Measurements from ENCODE around the gene APOA5.

DNA sequence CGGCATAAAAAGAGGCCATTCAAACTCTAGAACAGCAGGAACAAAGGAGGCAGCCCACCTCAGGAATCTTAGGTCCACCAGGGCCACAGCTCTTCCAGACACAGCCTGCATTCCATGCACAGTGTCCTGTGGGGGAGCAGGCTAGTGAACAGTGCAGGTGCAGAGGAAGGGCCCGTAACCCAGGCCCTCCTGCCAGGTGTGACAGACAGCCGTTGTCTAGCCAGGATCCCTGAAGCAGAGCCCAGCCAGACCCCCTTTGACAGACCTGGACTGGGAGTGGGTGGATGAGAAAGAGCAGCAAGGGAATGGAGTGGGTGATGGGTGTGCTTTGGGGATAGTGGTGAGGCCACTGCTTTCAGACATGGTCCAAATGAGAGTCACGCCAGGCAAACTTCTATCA is 2.7 kb downstream of the APOA5 start:
- no peak for TF ChIP-seq POLR2A (IDR thresholded peaks at IDR 0.05; ENCODE audit: low read length)
- TF ChIP-seq EP300 (IDR thresholded peaks at IDR 0.05): no peak
- TF ChIP-seq ESRRA (IDR thresholded peaks at IDR 0.05; ENCODE audit: borderline replicate concordance, low read length): no peak
- TF ChIP-seq RAD21 (conservative IDR thresholded peaks at IDR 0.05 in 1 of 2, IDR thresholded peaks at IDR 0.05 in 1 of 2): no peak
- TF ChIP-seq, protein P1, sequence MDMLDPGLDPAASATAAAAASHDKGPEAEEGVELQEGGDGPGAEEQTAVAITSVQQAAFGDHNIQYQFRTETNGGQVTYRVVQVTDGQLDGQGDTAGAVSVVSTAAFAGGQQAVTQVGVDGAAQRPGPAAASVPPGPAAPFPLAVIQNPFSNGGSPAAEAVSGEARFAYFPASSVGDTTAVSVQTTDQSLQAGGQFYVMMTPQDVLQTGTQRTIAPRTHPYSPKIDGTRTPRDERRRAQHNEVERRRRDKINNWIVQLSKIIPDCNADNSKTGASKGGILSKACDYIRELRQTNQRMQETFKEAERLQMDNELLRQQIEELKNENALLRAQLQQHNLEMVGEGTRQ (IDR thresholded peaks at IDR 0.05): no peak
- TF ChIP-seq RARB (CRISPR knock-in tag; IDR thresholded peaks at IDR 0.05): no peak
- TF ChIP-seq, protein P2, sequence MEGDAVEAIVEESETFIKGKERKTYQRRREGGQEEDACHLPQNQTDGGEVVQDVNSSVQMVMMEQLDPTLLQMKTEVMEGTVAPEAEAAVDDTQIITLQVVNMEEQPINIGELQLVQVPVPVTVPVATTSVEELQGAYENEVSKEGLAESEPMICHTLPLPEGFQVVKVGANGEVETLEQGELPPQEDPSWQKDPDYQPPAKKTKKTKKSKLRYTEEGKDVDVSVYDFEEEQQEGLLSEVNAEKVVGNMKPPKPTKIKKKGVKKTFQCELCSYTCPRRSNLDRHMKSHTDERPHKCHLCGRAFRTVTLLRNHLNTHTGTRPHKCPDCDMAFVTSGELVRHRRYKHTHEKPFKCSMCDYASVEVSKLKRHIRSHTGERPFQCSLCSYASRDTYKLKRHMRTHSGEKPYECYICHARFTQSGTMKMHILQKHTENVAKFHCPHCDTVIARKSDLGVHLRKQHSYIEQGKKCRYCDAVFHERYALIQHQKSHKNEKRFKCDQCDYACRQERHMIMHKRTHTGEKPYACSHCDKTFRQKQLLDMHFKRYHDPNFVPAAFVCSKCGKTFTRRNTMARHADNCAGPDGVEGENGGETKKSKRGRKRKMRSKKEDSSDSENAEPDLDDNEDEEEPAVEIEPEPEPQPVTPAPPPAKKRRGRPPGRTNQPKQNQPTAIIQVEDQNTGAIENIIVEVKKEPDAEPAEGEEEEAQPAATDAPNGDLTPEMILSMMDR (IDR thresholded peaks at IDR 0.05): no peak
- TF ChIP-seq RFX5 (IDR thresholded peaks at IDR 0.05): no peak
